SK-N-SH treated with all-trans-retinoic acid at 6 μM for 48 hours (cell line): ENCODE results near the gene LAIR2.

Experiments used
- ATAC-seq: fragments of 200-7000 bp; cut with Tn5 transposase; 3 replicates; pipeline ENCODE4 v1.9.1; 2020; ENCODE audit warnings: mild to moderate bottlenecking, moderate library complexity
- ARNTL ChIP-seq: fragments of 450-650 bp; formaldehyde crosslinking; IDR thresholded peaks from 2 replicates; pipeline ENCODE4 v1.5.0; 2020; ENCODE audit warnings: low read depth, mild to moderate bottlenecking, moderate library complexity, borderline replicate concordance
- CSDC2 ChIP-seq: fragments of 250-450 bp; sonication (Bioruptor Pico); IDR thresholded peaks from 2 replicates; pipeline ENCODE4 v1.5.0; 2020; ENCODE audit warnings: mild to moderate bottlenecking, moderate library complexity
- ESRRG ChIP-seq: fragments of 250-450 bp; sonication (Bioruptor Pico); IDR thresholded peaks from 2 replicates; pipeline ENCODE4 v1.6.1; 2021; ENCODE audit warnings: mild to moderate bottlenecking
- GLIS3 ChIP-seq: fragments of 250-450 bp; sonication (Bioruptor Pico); IDR thresholded peaks from 2 replicates; pipeline ENCODE4 v1.5.0; 2020; ENCODE audit warnings: mild to moderate bottlenecking, moderate library complexity
- ISL1 ChIP-seq: fragments of 250-450 bp; sonication (Bioruptor Pico); IDR thresholded peaks from 2 replicates; pipeline ENCODE4 v2.1.2; 2022; ENCODE audit warnings: mild to moderate bottlenecking, moderate library complexity
- OSR1 ChIP-seq: fragments of 250-450 bp; sonication (Bioruptor Pico); IDR thresholded peaks from 2 replicates; pipeline ENCODE4 v1.8.0; 2022; ENCODE audit warnings: moderate library complexity, mild to moderate bottlenecking, inconsistent platforms
- RARB ChIP-seq: fragments of 250-450 bp; sonication (Bioruptor Pico); IDR thresholded peaks from 2 replicates; pipeline ENCODE4 v1.8.0; 2021; ENCODE audit warnings: mild to moderate bottlenecking, moderate library complexity
- TCF4 ChIP-seq: fragments of 250-450 bp; sonication (Bioruptor Pico); IDR thresholded peaks from 2 replicates; pipeline ENCODE4 v1.8.0; 2021; ENCODE audit warnings: mild to moderate bottlenecking, moderate library complexity, borderline replicate concordance
- TOX ChIP-seq: fragments of 250-450 bp; sonication (Bioruptor Pico); IDR thresholded peaks from 2 replicates; pipeline ENCODE4 v1.8.0; 2021; ENCODE audit warnings: mild to moderate bottlenecking, moderate library complexity, borderline replicate concordance
- ZC3H10 ChIP-seq: fragments of 250-450 bp; sonication (Bioruptor Pico); IDR thresholded peaks from 2 replicates; pipeline ENCODE4 v1.5.1; 2021; ENCODE audit warnings: mild to moderate bottlenecking, moderate library complexity
- ZFP3 ChIP-seq: fragments of 250-450 bp; sonication (Bioruptor Pico); IDR thresholded peaks from 2 replicates; pipeline ENCODE4 v1.5.0; 2020; ENCODE audit warnings: mild to moderate bottlenecking, moderate library complexity
- ZFP30 ChIP-seq: fragments of 450-650 bp; formaldehyde crosslinking; IDR thresholded peaks from 2 replicates; pipeline ENCODE4 v1.5.0; 2022; ENCODE audit warnings: mild to moderate bottlenecking, moderate library complexity
- ZNF565 ChIP-seq: fragments of 450-650 bp; formaldehyde crosslinking; conservative IDR thresholded peaks from 2 replicates; pipeline ENCODE4 v1.5.0; 2020; ENCODE audit warnings: low read depth, mild to moderate bottlenecking, moderate library complexity
- ZNF70 ChIP-seq: fragments of 450-650 bp; formaldehyde crosslinking; IDR thresholded peaks from 2 replicates; pipeline ENCODE4 v1.5.0; 2020; ENCODE audit warnings: mild to moderate bottlenecking, moderate library complexity
- ZNF8 ChIP-seq: fragments of 450-650 bp; formaldehyde crosslinking; IDR thresholded peaks from 2 replicates; pipeline ENCODE4 v1.5.0; 2020; ENCODE audit warnings: mild to moderate bottlenecking, moderate library complexity
- TF ChIP-seq, protein P1 (sequence below): fragments of 250-450 bp; sonication (Bioruptor Pico); IDR thresholded peaks from 2 replicates; pipeline ENCODE4 v1.8.0; 2020; ENCODE audit warnings: mild to moderate bottlenecking, moderate library complexity, borderline replicate concordance
- TF ChIP-seq, protein P2 (sequence below): fragments of 250-450 bp; sonication (Bioruptor Pico); IDR thresholded peaks from 2 replicates; pipeline ENCODE4 v1.5.1; 2020; ENCODE audit warnings: low read depth, mild to moderate bottlenecking, moderate library complexity
- TF ChIP-seq, protein P3 (sequence below): fragments of 250-450 bp; sonication (Bioruptor Pico); IDR thresholded peaks from 2 replicates; pipeline ENCODE4 v1.5.0; 2020; ENCODE audit warnings: mild to moderate bottlenecking, moderate library complexity
- TF ChIP-seq, protein P4 (sequence below): fragments of 250-450 bp; sonication (Bioruptor Pico); IDR thresholded peaks from 2 replicates; pipeline ENCODE4 v1.5.1; 2021; ENCODE audit warnings: mild to moderate bottlenecking, moderate library complexity

LAIR2 gene

DNA sequence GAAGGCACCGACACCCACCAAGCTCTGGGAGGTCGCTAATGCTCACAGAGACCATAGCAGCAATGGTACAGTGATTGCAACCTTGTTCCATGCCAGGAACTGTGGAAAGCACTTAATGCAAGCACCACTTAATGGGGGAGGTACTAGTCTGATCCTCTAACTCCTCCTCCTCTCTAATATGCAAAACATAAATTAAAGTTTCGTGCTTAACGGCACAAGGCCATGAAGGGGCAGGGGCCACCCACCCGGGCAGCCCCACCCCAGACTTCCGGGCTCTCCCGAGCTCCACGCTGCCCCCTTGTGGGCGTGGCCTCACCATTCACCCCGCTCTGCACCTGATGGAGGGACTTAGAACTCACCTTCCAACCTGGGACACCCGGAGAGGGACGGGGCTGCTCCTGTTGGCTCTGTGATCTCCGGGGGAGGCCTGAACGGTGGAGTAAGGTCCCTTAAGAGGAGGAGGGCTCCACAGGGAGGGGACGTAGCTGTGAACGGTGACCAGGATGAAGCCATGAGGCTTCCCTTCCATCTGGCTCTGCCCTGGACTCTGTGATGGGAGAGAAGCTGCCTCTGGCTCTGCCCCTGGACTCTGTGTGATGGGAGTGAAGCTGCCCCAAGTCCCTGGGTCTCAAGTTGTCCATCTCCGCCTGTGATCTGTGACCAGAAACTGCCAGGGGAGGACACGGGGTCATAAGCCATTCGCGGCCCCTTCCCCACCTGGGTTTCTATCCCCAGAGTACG lies 6.7 kb downstream of the LAIR2 start:
- peak; percentile 43; the same call in 2 of the 3 replicates for ATAC-seq

DNA sequence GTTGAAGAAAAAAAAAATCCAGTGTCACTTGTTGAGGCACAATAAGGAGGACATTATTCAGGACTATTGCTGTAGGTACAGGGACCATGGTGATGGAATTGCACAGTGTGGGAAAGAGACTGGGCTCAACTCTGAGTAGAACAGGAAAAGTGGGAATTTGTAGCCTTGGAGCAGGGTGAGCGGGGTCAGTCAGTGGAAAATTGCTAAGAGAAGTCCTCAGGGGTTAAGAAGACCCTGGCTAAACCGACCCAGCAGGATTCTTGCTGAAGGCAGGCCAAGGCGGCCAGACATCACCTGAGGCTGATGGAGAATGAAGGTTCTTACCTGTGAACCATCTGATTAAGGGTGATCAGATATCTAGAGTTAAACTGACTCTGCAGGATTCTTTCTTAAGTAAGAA lies 12.5 kb downstream of the LAIR2 start:
- TF ChIP-seq ZNF8: no peak
- no peak for TF ChIP-seq TCF4 (CRISPR knock-in tag)
- TF ChIP-seq ZFP3 (CRISPR knock-in tag): no peak
- no peak for TF ChIP-seq OSR1 (CRISPR knock-in tag)
- TF ChIP-seq ZNF70: no peak
- TF ChIP-seq, protein P1, sequence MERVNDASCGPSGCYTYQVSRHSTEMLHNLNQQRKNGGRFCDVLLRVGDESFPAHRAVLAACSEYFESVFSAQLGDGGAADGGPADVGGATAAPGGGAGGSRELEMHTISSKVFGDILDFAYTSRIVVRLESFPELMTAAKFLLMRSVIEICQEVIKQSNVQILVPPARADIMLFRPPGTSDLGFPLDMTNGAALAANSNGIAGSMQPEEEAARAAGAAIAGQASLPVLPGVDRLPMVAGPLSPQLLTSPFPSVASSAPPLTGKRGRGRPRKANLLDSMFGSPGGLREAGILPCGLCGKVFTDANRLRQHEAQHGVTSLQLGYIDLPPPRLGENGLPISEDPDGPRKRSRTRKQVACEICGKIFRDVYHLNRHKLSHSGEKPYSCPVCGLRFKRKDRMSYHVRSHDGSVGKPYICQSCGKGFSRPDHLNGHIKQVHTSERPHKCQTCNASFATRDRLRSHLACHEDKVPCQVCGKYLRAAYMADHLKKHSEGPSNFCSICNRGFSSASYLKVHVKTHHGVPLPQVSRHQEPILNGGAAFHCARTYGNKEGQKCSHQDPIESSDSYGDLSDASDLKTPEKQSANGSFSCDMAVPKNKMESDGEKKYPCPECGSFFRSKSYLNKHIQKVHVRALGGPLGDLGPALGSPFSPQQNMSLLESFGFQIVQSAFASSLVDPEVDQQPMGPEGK (CRISPR knock-in tag): no peak
- TF ChIP-seq ISL1: no peak
- no peak for TF ChIP-seq ZFP30 (CRISPR knock-in tag)
- TF ChIP-seq, protein P2, sequence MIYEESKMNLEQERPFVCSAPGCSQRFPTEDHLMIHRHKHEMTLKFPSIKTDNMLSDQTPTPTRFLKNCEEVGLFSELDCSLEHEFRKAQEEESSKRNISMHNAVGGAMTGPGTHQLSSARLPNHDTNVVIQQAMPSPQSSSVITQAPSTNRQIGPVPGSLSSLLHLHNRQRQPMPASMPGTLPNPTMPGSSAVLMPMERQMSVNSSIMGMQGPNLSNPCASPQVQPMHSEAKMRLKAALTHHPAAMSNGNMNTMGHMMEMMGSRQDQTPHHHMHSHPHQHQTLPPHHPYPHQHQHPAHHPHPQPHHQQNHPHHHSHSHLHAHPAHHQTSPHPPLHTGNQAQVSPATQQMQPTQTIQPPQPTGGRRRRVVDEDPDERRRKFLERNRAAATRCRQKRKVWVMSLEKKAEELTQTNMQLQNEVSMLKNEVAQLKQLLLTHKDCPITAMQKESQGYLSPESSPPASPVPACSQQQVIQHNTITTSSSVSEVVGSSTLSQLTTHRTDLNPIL (CRISPR knock-in tag): no peak
- TF ChIP-seq RARB: no peak
- no peak for TF ChIP-seq CSDC2 (CRISPR knock-in tag)
- TF ChIP-seq, protein P3, sequence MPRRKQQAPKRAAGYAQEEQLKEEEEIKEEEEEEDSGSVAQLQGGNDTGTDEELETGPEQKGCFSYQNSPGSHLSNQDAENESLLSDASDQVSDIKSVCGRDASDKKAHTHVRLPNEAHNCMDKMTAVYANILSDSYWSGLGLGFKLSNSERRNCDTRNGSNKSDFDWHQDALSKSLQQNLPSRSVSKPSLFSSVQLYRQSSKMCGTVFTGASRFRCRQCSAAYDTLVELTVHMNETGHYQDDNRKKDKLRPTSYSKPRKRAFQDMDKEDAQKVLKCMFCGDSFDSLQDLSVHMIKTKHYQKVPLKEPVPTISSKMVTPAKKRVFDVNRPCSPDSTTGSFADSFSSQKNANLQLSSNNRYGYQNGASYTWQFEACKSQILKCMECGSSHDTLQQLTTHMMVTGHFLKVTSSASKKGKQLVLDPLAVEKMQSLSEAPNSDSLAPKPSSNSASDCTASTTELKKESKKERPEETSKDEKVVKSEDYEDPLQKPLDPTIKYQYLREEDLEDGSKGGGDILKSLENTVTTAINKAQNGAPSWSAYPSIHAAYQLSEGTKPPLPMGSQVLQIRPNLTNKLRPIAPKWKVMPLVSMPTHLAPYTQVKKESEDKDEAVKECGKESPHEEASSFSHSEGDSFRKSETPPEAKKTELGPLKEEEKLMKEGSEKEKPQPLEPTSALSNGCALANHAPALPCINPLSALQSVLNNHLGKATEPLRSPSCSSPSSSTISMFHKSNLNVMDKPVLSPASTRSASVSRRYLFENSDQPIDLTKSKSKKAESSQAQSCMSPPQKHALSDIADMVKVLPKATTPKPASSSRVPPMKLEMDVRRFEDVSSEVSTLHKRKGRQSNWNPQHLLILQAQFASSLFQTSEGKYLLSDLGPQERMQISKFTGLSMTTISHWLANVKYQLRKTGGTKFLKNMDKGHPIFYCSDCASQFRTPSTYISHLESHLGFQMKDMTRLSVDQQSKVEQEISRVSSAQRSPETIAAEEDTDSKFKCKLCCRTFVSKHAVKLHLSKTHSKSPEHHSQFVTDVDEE (CRISPR knock-in tag): no peak
- no peak for TF ChIP-seq ZC3H10 (CRISPR knock-in tag)
- TF ChIP-seq ARNTL (CRISPR knock-in tag): no peak
- TF ChIP-seq, protein P4, sequence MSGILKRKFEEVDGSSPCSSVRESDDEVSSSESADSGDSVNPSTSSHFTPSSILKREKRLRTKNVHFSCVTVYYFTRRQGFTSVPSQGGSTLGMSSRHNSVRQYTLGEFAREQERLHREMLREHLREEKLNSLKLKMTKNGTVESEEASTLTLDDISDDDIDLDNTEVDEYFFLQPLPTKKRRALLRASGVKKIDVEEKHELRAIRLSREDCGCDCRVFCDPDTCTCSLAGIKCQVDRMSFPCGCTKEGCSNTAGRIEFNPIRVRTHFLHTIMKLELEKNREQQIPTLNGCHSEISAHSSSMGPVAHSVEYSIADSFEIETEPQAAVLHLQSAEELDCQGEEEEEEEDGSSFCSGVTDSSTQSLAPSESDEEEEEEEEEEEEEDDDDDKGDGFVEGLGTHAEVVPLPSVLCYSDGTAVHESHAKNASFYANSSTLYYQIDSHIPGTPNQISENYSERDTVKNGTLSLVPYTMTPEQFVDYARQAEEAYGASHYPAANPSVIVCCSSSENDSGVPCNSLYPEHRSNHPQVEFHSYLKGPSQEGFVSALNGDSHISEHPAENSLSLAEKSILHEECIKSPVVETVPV: no peak
- no peak for TF ChIP-seq ESRRG (CRISPR knock-in tag)
- TF ChIP-seq TOX (CRISPR knock-in tag): no peak
- ATAC-seq: no peak

DNA sequence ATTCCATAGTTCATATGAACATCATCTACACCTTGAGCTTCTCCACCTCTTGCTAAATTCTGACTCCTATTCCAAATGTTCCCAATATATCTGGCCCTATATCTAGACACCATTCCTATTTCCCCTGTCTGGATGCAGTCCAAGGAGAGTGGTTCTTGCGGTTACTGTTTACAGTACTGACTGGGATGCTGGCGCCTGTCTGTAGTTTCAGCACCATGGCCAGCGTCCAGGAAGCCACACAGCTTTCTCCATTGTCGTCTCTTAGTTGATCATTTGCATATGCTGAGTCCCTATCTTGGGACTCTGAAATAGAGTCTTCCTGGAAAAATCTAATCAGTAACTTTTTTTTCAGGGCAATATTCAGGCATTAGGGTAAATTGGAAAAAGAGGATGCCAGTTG lies 14.9 kb downstream of the LAIR2 start:
- peak; percentile 59; the same call in 2 of the 3 replicates for ATAC-seq
- TF ChIP-seq ZC3H10 (CRISPR knock-in tag) (no peak), GLIS3 (CRISPR knock-in tag) (no peak), ZNF565 (CRISPR knock-in tag) (no peak), CSDC2 (CRISPR knock-in tag) (0 out of 2 replicates have a peak, but pooled peaks have one; percentile 62), ARNTL (CRISPR knock-in tag) (no peak)

DNA sequence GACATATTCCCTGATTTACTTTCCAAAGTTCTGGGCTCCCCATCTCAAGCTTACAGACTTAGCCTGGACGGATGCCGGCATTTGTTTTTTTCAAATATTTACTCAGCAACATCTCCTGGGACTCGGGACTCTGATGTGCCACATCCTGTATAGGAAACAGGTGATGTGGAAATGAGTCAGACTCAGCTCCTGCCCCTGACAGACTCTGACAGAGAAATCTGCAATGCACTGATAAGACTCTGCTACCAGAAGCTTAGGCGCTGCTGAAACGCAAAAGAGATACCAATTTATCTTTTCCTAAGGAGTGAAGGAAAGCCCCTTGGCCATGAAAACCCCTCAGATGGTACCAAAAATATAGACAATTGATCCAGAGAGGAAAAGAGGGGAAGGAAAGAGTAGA lies 16.2 kb downstream of the LAIR2 start:
- ATAC-seq: no peak
- TF ChIP-seq ZNF70: no peak
- TF ChIP-seq ZNF565 (CRISPR knock-in tag): no peak
- no peak for TF ChIP-seq GLIS3 (CRISPR knock-in tag)
- TF ChIP-seq, protein P3 (CRISPR knock-in tag): no peak
- no peak for TF ChIP-seq ISL1
- no peak for TF ChIP-seq ZC3H10 (CRISPR knock-in tag)
- no peak for TF ChIP-seq CSDC2 (CRISPR knock-in tag)
- TF ChIP-seq, protein P1 (CRISPR knock-in tag): no peak
- no peak for TF ChIP-seq ZFP3 (CRISPR knock-in tag)
- no peak for TF ChIP-seq ARNTL (CRISPR knock-in tag)
- no peak for TF ChIP-seq TOX (CRISPR knock-in tag)
